GM21381 (cell line): ENCODE measurements around the gene EVI5L.
"Not testable (repeated sequence)": the region's sequence is repeated elsewhere in the genome, so short reads cannot be mapped to it uniquely, and the experiment has no call there.

Experiments used
- ATAC-seq: cut with Tn5 transposase; IDR thresholded peaks from one replicate; pipeline ENCODE4 v1.9.1; 2021; ENCODE audit warnings: mild to moderate bottlenecking, moderate library complexity; ENCODE audit not compliant: unreplicated experiment

The EVI5L gene

DNA sequence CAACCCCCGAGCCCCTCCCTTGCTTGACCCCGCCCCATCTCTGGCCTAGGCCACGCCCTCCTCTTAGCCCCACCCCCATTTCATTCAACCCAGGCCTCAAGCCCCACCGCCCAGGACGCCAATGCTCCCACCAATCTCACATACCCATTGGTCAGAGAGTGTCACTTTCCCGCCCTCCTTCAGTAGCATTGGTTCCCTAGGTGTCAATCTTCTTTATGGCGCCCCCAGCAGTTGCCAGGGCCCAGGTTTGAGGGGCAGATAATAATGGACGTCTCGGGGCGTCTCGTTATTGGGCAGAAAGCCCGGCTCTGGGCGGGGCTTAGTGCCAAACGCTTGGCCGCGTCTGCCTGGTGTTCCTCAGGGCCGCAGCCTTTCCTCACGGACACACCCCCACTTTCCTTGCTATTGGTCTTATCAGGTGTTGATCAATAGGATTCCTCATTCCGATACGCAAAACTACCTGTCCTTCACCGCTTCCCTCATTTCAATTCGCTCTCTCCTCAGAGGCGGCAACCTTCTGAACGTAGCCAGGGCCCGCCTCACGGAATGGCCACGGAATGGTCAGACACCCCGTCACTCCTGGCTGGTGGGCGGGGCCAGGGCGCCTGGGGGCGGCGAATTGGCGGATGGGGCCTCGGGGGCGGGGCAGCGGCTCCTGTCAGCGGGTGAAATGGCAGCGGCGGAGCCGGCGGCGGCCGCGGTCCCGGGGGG lies at the start of gene EVI5L:
Gene EVI5L (plus strand): TSS at position 658 of the 711 bp plus-strand sequence. CDS start 16,325 bp downstream, outside the sequence.
- ATAC-seq, result peak; percentile 84

DNA sequence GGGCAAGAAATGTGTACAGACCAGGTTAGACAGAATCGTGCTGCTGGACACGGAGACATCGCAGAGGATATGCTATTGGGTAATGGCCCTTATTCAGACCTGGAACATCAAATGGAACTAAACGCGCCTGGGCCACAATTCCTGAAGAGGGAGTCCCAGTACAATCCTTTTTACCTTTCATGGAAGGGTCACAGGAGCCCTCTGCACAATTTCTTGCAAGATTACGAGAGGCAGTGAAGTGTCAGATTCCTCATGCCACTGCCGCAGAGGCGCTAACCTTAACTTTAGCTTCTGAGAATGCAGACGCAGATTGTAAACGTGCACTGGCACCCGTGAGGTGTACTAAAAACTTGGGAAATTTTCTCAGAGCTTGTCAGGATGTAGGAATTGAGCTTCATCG lies 48.9 kb upstream of the EVI5L start:
- no peak for ATAC-seq

GRCh38 chr19:7783991-7784423 lies 46.0 kb upstream of the EVI5L start:
- ATAC-seq, result no peak

GRCh38 chr19:7784856-7785255 lies 45.2 kb upstream of the EVI5L start:
- no peak for ATAC-seq

- ATAC-seq, result no peak
Observed at GRCh38 chr19:7787141-7787540, 42.9 kb upstream of the EVI5L start.

GRCh38 chr19:7787602-7788177 lies 42.3 kb upstream of the EVI5L start:
- no peak for ATAC-seq

DNA sequence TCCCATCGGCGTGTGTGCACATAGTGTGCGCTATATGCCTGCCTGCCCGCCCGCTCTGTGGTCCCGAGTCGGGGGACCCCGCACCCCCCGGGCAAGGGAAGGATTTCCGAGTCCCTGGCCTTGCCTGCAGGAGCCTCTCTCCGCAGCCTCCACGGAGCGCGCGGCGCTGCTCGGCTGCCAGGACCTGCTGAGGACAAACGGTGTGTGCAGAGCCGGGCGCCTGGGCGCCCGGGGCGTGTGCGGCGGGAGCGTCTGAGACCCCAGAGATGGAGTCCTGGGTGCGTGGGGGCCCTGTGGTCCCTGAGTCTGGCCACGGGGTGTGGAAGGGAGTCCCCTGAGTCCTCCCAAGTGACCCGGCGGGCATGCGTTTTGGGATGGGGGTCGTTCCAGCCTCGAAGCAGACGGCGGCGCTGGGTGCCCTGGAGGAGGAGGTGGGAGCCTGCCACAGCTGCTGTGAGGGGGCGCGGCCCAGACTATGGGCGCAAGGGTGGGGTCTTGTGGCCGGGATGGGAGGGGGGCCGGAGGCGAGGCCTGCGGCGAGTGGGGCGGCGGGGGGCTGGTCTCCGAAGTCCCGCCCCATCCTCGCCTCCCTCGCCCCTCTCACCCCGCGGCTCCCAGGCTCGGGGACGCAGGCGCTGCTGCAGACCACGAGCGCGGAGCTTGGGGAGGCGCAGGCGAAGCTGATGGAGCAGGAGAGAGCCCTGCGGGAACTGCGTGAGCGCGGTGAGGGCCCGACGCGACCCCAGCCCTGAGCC lies 41.7 kb upstream of the EVI5L start:
- ATAC-seq, result no peak

GRCh38 chr19:7788933-7789323 lies 41.1 kb upstream of the EVI5L start:
- ATAC-seq, result no peak

- no peak for ATAC-seq
Observed at GRCh38 chr19:7789447-7789846, 40.6 kb upstream of the EVI5L start.

GRCh38 chr19:7790416-7790815 lies 39.6 kb upstream of the EVI5L start:
- no peak for ATAC-seq

- no peak for ATAC-seq
Observed at GRCh38 chr19:7792281-7792680, 37.7 kb upstream of the EVI5L start.

DNA sequence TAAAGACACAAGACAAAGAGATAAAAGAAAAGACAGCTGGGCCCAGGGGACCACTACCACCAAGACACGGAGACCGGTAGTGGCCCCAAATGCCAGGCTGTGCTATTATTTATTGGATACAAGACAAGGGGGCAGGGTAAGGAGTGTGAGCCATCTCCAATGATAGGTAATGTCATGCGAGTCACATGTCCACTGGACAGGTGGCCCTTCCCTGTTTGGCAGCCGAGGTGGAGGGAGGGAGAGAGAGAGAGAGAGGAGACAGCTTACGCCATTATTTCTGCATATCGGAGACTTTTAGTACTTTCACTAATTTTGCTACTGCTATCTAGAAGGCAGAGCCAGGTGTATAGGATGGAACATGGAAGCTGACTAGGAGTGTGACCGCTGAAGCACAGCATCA lies 37.3 kb upstream of the EVI5L start:
- ATAC-seq, result not testable (repeated sequence)

- ATAC-seq, result no peak
Observed at GRCh38 chr19:7793493-7793892, 36.5 kb upstream of the EVI5L start.

GRCh38 chr19:7795555-7796161 lies 34.4 kb upstream of the EVI5L start:
- no peak for ATAC-seq

- no peak for ATAC-seq
Observed at GRCh38 chr19:7799640-7800355, 30.2 kb upstream of the EVI5L start.

- no peak for ATAC-seq
Observed at GRCh38 chr19:7801020-7801570, 28.9 kb upstream of the EVI5L start.

GRCh38 chr19:7806234-7806633 lies 23.8 kb upstream of the EVI5L start:
- no peak for ATAC-seq

- no peak for ATAC-seq
Observed at GRCh38 chr19:7806876-7807275, 23.1 kb upstream of the EVI5L start.

- no peak for ATAC-seq
Observed at GRCh38 chr19:7808108-7808507, 21.9 kb upstream of the EVI5L start.

DNA sequence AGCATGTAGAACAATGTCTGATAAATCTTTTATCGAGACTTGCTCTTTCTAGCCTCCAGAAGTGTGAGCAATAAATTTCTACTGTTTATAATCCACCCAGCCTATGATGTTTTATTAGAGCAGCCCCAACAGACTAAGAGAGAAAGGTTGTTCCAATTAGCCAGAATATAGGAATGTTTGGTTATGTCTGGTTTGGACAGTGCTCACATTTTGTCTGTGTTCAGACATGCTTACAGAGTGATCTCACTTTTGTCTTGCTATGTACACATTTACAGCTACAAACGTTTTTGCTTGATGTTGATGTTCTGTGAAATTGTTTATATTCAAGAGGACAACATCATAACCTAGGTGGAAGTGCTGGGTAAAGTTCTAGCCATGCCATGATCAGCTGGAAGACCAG lies 18.0 kb upstream of the EVI5L start:
- no peak for ATAC-seq

DNA sequence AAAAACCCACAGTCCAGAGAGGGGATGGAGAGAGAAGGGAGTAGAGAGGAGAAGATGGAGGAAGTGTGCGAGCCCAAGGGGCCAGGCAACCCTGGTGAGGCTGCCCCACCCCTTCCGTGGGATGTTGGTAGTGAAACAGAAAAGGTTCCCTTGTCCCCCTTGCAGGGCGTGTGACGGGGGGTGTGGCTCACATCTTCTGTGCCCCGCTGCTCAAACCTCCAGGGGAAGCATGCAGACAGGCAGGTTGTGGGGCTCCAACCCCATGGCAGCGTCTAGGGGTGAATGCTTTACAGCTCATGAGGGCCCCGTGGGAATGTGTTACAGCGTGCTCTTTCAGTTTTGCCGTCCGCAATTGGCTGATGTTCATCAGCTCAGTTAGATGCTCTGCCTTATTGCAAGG lies 14.7 kb upstream of the EVI5L start:
- ATAC-seq, result no peak
